Activated CD8-positive, alpha-beta memory T cell treated with anti-CD3 and anti-CD28 coated beads for 36 hours (primary cell): ENCODE data around the gene RGMB. TPM values are rescaled to one million over a fixed set of nuclear protein-coding genes. Genes with fewer than 3 reads are reported as not detected.

ENCODE experiments used
- CTCF ChIA-PET: fragments of 350-600 bp; sonication (Branson Sonifier 250); formaldehyde crosslinking; loops from one replicate; lab custom pipeline; 2021; ENCODE audit warnings: antibody characterized with exemption; lab: Charles Lee
- POLR2A ChIA-PET: fragments of 350-600 bp; sonication (Branson Sonifier 250); formaldehyde crosslinking; loops from one replicate; lab custom pipeline; 2021; ENCODE audit warnings: antibody characterized with exemption; lab: Charles Lee
- total RNA-seq, 2 experiments: library from RNA; stranded (reverse); gene quantifications; one replicate each; pipeline ENCODE4 v1.2.3, GENCODE V29; 2021

RGMB gene
- total RNA-seq, 2 experiments from 2014 or later = 4.1 to 4.4 TPM

GRCh38 chr5:98765815-98766214 lies 7.6 kb upstream of the RGMB start:
- ChIA-PET POLR2A (no interaction called here), CTCF (no interaction called here)

GRCh38 chr5:98767581-98767980 lies 5.9 kb upstream of the RGMB start:
- ChIA-PET CTCF (interaction anchor here (3.2 kb wide), 1 partner anchor 29 kb away, joined by 15 read pairs; no protein-coding TSS in a partner anchor), POLR2A (interaction anchor here (0.5 kb wide), 1 partner anchor 151 kb away, joined by 4 read pairs; no protein-coding TSS in a partner anchor)

DNA sequence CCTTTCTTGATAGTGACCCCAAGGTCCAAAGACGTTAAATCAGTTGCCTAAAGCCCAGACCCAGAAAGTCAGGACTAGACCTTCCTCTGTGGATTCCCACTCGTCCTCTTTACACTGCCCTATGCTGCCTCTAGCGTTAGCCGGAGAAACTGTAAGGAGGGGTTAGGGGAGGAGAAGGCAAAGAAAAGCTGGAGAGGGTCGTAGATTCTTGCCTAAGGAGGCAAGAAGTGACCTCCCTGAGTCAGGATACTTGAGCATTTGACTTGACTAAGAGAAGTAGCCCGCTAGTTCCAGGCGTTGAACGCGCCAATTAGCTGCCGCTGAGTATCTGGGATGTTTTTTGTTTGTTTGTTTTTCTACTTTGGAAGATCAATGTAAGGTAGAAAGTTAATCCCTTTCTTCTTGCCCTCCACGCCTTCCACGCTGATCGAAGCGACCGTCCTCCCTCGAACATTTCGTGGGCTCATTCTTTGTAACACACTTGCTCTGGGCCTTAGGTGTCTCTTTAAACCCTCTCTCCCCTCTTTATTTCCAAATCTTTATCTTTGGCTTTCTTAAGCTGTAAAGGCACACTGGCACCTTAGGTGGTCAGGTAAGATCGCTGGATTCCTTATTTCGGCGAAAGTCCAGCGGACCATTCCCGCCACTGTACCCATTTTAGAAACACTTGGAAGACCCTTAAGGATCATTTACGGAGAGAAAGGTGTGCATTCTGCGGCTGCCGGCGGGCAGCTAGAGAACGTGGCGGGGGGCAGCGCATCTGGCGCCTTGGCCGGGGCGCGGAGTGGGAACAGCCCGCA lies 5.1 kb upstream of the RGMB start:
- CTCF ChIA-PET = interaction anchor here (1.0 to 3.2 kb wide), 6 partner anchors 9 to 1538 kb away, joined by 3 to 15 read pairs (median 4); no protein-coding TSS in a partner anchor
- POLR2A ChIA-PET = interaction anchor here (0.5 kb wide), 1 partner anchor 150 kb away, joined by 4 read pairs; no protein-coding TSS in a partner anchor

DNA sequence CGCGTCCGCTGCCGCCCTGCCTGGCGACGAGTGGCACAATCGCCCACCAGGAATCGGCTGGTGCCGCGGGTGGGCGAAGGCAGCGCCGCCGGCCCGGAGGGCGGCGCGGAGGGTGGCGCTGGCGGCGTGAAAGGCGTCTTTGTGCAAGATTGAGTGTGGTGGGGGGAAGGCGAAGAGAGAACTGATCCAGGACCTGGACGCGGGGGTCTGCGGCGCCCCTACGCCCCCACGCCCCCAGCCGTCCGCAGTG lies 4.6 kb upstream of the RGMB start:
- ChIA-PET CTCF (interaction anchor here (1.0 to 3.2 kb wide), 6 partner anchors 9 to 1538 kb away, joined by 3 to 15 read pairs (median 4); no protein-coding TSS in a partner anchor), POLR2A (no interaction called here)

GRCh38 chr5:98769210-98769958 lies 4.1 kb upstream of the RGMB start:
- POLR2A ChIA-PET = no interaction called here
- CTCF ChIA-PET = interaction anchor here (0.7 to 3.2 kb wide), 9 partner anchors 8 to 1719 kb away, joined by 3 to 15 read pairs (median 4); no protein-coding TSS in a partner anchor

DNA sequence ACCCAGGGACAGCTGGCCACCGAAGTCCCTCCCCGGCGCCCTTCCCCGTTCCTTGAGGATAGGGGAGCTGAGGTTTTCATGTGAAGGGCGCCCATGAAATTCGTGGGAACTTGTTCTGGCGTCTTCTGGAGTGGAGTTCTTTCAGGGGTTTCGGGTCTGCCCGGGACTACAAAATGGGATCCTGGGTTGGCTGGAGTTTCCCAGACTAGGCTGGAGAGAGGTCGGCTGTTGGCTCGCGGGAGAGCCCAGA lies 3.6 kb upstream of the RGMB start:
- CTCF ChIA-PET = interaction anchor here (0.7 to 3.2 kb wide), 5 partner anchors 9 to 1720 kb away, joined by 3 to 15 read pairs (median 4); no protein-coding TSS in a partner anchor
- POLR2A ChIA-PET = no interaction called here

GRCh38 chr5:98770209-98770910 lies 3.1 kb upstream of the RGMB start:
- ChIA-PET CTCF (interaction anchor here (0.5 to 2.8 kb wide), 6 partner anchors 15 to 1720 kb away, joined by 3 to 12 read pairs (median 3); no protein-coding TSS in a partner anchor), POLR2A (no interaction called here)

DNA sequence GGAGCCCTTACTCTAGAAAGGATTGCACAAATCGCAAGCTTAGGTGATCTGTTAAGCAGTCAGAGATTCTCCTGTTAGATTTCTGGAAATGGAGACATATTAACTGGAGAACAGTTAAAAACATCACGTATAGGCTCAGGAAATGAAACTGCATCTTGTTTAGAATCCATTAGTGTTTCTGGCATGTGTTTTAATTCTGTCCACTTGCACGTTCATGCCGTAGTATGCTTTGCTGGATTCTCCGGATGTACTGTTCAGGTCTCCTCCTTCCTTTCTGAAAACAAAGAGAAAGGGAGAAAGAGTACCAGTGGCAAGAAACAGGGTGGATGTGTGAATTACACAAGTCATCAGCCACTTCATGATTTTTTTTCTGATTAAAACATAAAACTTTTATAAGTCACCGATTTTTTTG lies 2.5 kb upstream of the RGMB start:
- ChIA-PET CTCF (interaction anchor here (0.5 to 2.8 kb wide), 5 partner anchors 14 to 1578 kb away, joined by 3 to 12 read pairs (median 3); no protein-coding TSS in a partner anchor), POLR2A (no interaction called here)

DNA sequence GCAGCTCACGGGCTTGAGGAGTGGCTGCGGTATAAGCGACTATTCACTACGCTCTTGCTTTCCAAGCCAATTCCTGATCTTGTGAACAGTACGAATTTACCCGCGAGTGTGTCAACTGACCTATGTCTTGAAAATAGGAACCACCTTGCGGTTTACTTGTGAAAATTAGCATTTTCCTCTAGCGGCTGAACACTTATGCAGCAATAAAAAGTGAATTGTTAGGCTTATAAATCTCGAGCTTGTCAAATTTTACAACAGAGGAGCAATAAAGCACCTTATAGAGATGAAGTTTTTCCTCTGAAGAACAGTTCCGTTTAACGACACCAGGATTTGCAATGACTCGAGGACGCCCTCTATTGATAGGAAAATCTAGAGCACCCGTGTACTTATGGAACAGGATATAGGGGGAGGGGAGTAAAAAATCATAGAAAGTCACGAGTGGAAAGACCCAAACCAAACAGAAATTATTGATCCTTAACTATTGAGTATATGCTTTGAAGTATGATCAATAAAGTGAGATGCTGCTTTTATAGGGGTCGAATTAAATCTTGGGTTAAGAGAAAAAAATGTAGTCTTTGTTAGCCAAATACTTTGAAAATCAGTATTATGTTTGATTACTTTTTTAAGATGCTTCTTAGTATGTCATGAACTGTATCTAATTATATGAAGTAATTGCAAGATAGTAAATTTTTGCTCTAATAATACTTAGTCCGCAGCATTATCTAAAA lies 1.9 kb upstream of the RGMB start:
- POLR2A ChIA-PET = no interaction called here

GRCh38 chr5:98772415-98773213 lies 849 bp upstream of the RGMB start:
- POLR2A ChIA-PET = no interaction called here
- CTCF ChIA-PET = interaction anchor here (0.8 to 1.8 kb wide), 2 partner anchors 10 to 1580 kb away, joined by 3 read pairs; no protein-coding TSS in a partner anchor

More for the DNA sequence above, 1.9 kb upstream of the RGMB start:
- CTCF ChIA-PET = interaction anchor here (0.8 to 2.8 kb wide), 5 partner anchors 11 to 1579 kb away, joined by 3 to 12 read pairs (median 3); no protein-coding TSS in a partner anchor

GRCh38 chr5:98773214-98773463 lies 324 bp upstream of the RGMB start:
- ChIA-PET POLR2A (no interaction called here), CTCF (no interaction called here)

DNA sequence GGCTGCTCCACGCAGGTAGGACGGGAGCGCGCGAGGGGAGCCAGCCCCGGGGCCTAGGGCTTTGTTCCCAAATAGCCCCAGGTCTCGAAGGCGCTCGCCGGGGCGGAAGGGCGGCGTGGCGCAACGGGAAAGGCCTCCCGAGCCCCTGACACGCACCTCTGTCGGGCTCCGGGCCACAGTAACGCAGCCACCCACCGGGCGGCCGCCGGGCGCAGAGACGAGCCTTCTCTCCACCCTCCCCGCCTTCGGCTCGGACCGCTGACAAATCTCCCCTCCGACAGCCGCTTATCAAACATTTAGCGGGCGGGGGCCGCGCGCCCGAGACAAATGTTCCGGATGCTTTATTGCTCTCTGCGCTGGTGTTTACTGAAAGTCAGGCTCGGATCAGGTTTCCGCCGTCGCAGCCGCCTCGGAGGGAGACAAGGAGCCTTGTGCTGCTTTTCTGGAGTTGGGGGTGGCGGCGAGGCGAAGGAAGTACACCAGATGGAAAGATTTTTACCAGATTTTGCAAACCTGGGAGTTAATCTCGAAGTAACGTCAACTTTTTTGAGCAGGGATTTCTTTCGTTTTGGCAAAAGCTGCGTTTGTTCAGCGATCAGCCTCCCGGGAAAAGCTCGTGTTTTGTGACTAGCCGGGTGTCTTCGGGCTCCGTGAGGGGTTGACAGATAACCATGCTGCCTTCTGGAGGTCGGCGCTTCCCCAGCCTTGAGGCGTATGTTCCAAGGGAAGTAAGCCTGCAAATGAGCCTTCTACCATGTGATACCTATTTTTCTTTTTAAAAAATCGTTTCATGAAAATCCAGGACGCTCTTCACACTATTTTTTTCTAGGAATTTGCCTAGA lies 950 bp downstream of the RGMB start:
- ChIA-PET CTCF (no interaction called here), POLR2A (interaction anchor here (0.6 kb wide), 1 partner anchor 114 kb away, joined by 3 read pairs; no protein-coding TSS in a partner anchor)

- POLR2A ChIA-PET = interaction anchor here (0.6 kb wide), 1 partner anchor 113 kb away, joined by 3 read pairs; no protein-coding TSS in a partner anchor
These were observed 2.0 kb downstream of the RGMB start for GRCh38 chr5:98775246-98776065.

GRCh38 chr5:98776066-98776705 lies 2.7 kb downstream of the RGMB start:
- CTCF ChIA-PET = interaction anchor here (1.6 kb wide), 1 partner anchor 21 kb away, joined by 3 read pairs; no protein-coding TSS in a partner anchor
- POLR2A ChIA-PET = no interaction called here

More at GRCh38 chr5:98775246-98776065, 2.0 kb downstream of the RGMB start:
- CTCF ChIA-PET = interaction anchor here (1.6 kb wide), 1 partner anchor 22 kb away, joined by 3 read pairs; no protein-coding TSS in a partner anchor

- CTCF ChIA-PET = interaction anchor here (1.1 kb wide), 1 partner anchor 9 kb away, joined by 6 read pairs; no protein-coding TSS in a partner anchor
- POLR2A ChIA-PET = no interaction called here
These were observed 3.8 kb downstream of the RGMB start for GRCh38 chr5:98777295-98777694.
